GM23248 (cell line): ENCODE measurements around the gene DBH. TPM values are rescaled to one million over a fixed set of nuclear protein-coding genes. Genes with fewer than 3 reads are reported as not detected.

Source experiments
- DNase-seq: peaks from one replicate; pipeline ENCODE4 v3.0.0-alpha.2; 2015
- H2AFZ ChIP-seq: fragments of 200-600 bp; sonication (generic); 2 replicates; pipeline ENCODE4 v1.6.1; 2016; ENCODE audit warnings: antibody characterized with exemption
- H3F3A ChIP-seq: fragments of 200-600 bp; sonication (generic); 2 replicates; pipeline ENCODE4 v1.6.1; 2016; ENCODE audit warnings: mild to moderate bottlenecking, antibody characterized with exemption, mixed run types; ENCODE audit not compliant: insufficient read depth
- H3K27ac ChIP-seq: fragments of 200-600 bp; sonication (generic); 2 replicates; pipeline ENCODE4 v1.5.1; 2016; ENCODE audit warnings: mild to moderate bottlenecking
- H3K27me3 ChIP-seq: fragments of 200-600 bp; sonication (generic); replicated peaks from 2 replicates; pipeline ENCODE4 v1.6.1; 2016; ENCODE audit warnings: mild to moderate bottlenecking; ENCODE audit not compliant: insufficient read depth
- H3K36me3 ChIP-seq: fragments of 200-600 bp; sonication (generic); 2 replicates; pipeline ENCODE4 v1.6.1; 2016; ENCODE audit warnings: low read depth, mild to moderate bottlenecking
- H3K4me1 ChIP-seq: fragments of 200-600 bp; sonication (generic); 2 replicates; pipeline ENCODE4 v1.6.1; 2016; ENCODE audit warnings: mild to moderate bottlenecking; ENCODE audit not compliant: insufficient read depth
- H3K4me2 ChIP-seq: fragments of 200-600 bp; sonication (generic); one replicate; pipeline ENCODE4 v1.6.1; 2016; ENCODE audit warnings: mild to moderate bottlenecking; ENCODE audit not compliant: unreplicated experiment
- H3K4me3 ChIP-seq: fragments of 200-600 bp; sonication (generic); 2 replicates; pipeline ENCODE4 v1.5.1; 2016; ENCODE audit warnings: mild to moderate bottlenecking
- H3K79me2 ChIP-seq: fragments of 200-600 bp; sonication (generic); 2 replicates; pipeline ENCODE4 v1.6.1; 2016; ENCODE audit warnings: mild to moderate bottlenecking; ENCODE audit not compliant: insufficient read depth
- H3K9ac ChIP-seq: fragments of 200-600 bp; sonication (generic); 2 replicates; pipeline ENCODE4 v1.6.1; 2016; ENCODE audit warnings: mild to moderate bottlenecking
- H3K9me2 ChIP-seq: fragments of 200-600 bp; sonication (generic); 2 replicates; pipeline ENCODE4 v1.6.1; 2016; ENCODE audit warnings: mixed run types, mild to moderate bottlenecking, moderate library complexity; ENCODE audit not compliant: insufficient read depth
- H3K9me3 ChIP-seq: fragments of 200-600 bp; sonication (generic); one replicate; pipeline ENCODE4 v1.6.1; 2017; ENCODE audit warnings: low read depth
- H4K20me1 ChIP-seq: fragments of 200-600 bp; sonication (generic); 2 replicates; pipeline ENCODE4 v1.6.0; 2016; ENCODE audit not compliant: insufficient read depth
- EZH2 ChIP-seq: fragments of 200-600 bp; sonication (generic); IDR thresholded peaks from 2 replicates; pipeline ENCODE4 v1.6.1; 2018; ENCODE audit warnings: antibody characterized with exemption, mild to moderate bottlenecking; ENCODE audit not compliant: insufficient read depth, poor library complexity, severe bottlenecking
- EZH2phosphoT487 ChIP-seq: fragments of 200-600 bp; sonication (generic); IDR thresholded peaks from 2 replicates; pipeline ENCODE4 v1.6.1; 2018; ENCODE audit warnings: antibody characterized with exemption, moderate library complexity, mild to moderate bottlenecking, low read depth; ENCODE audit not compliant: insufficient read depth
- WGBS, 2 experiments: methylation state at CpG; one replicate each; pipeline ENCODE4 v1.1.6; 2015 to 2017; ENCODE audit warnings: low lambda C conversion rate in 2 of 2, low coverage in 1 of 2; ENCODE audit errors: missing lambda C conversion rate in 2 of 2; 5-methylcytosine and 5-hydroxymethylcytosine counted together
- in situ Hi-C: fragments of 300-500 bp; cut with MboI; formaldehyde crosslinking; loops from 2 replicates; pipeline ENCODE4 v1.15.0; 2020
- polyA plus RNA-seq: library from polyadenylated mRNA; unstranded; fragments of >200 nt; fragmentation: Nextera tagmentation; extraction: Ambion mirVana; gene quantifications from 2 replicates; pipeline ENCODE4 v1.2.1, GENCODE V29; 2016
- total RNA-seq: library from RNA; depleted of rRNA; stranded (reverse); fragments of >200 nt; shearing (Covaris generic); gene quantifications from 2 replicates; pipeline ENCODE4 v1.2.3, GENCODE V29; 2014

DBH gene
- total and polyA plus RNA-seq, 2 experiments from 2014 or later, result not detected

DNA sequence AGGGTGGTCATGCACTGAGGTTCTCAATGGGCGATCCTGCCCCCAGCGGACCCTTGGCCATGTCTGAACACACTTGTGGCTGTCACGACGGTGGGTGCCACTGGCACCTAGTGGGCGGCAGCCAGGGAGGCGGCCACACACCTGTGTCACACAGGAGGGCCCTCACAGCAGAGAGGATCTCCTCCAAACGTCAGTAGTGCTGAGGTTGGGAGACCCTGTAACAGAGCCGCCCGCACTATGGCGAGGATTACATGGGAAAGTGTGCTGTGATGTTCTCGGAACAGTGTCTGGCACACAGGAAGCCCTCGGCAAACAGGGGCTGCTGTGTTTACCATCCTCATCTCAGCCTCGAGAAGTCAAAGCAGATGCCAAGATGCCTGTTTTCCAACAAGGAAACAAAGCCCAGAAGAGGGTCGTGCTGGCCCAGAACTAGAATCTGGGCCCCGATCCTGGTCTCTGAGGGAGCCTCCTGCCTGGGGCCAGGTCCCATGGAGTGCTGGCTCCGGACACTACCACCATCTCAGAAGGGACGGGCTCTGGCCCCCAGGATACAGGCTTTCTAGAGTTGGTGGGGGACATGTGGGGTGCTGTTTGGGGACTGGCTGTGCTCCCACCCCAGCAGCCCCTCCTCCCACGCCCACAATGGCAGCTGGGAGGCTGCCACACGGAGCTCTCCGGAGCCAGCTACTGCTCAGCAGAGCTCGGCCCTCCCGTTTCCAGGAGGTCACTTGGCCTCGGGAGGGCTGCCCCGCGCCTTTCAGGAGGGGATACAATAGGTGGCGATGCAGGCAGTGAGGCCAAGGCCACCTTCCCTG is 48.2 kb downstream of the DBH start:
- Histone ChIP-seq H3K27ac (no peak overlapping the region), H3K79me2 (no peaks in the 10 kb centered on the region), H3K4me1 (no peaks in the 10 kb centered on the region), H3K36me3 (no peaks in the 10 kb centered on the region), H3K9ac (no peak overlapping the region), H3F3A (no peaks in the 10 kb centered on the region), H2AFZ (no peak overlapping the region), H3K9me3 (no peaks in the 10 kb centered on the region), H4K20me1 (no peaks in the 10 kb centered on the region), H3K27me3 (peaks cover 6% of the 10 kb centered on the region; the same call in 1 of the 2 replicates), H3K9me2 (no peaks in the 10 kb centered on the region), H3K4me2 (no peak overlapping the region), H3K4me3 (no peak overlapping the region)
- DNase-seq, result no peak
- WGBS, 2 experiments, result 17 to 20% methylated on average over 26 of the region's 26 CpGs
- no peak for TF ChIP-seq EZH2phosphoT487
- no peak for TF ChIP-seq EZH2
- in situ Hi-C loops, result no loop called here

DNA sequence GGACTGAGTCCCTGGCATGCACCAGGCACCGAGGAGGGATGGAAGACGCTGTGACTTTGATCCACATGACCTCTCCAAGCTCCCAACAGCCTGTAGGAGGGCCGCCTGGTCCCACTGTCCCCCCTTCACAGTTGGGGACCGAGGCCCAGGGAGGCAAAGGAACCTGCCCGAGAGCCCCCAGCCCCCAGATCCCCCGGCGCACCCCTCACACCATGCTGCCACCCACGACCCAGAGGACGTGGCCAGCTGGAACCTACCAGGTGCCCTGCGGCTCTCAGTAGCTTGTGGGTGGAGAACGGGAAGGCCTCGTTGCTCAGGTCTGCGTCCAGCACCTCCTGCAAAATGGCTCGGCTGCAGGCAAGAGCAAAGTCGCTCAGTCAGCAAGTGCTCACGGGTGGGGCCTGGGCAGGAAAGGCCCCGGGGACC is 48.8 kb downstream of the DBH start:
- Histone ChIP-seq H3K4me3 (no peak overlapping the region), H3K9me3 (no peaks in the 10 kb centered on the region), H4K20me1 (no peaks in the 10 kb centered on the region), H3F3A (no peaks in the 10 kb centered on the region), H3K9ac (no peak overlapping the region), H3K4me1 (no peaks in the 10 kb centered on the region), H2AFZ (no peak overlapping the region), H3K9me2 (no peaks in the 10 kb centered on the region), H3K36me3 (no peaks in the 10 kb centered on the region), H3K79me2 (no peaks in the 10 kb centered on the region), H3K27ac (no peak overlapping the region), H3K4me2 (no peak overlapping the region), H3K27me3 (peaks cover 2% of the 10 kb centered on the region; the same call in 1 of the 2 replicates)
- in situ Hi-C loops, result no loop called here
- DNase-seq, result no peak
- TF ChIP-seq EZH2 (no peak), EZH2phosphoT487 (no peak)
- 67 to 68% methylated on average over 16 to 17 of the region's 17 CpGs for WGBS, 2 experiments

GRCh38 chr9:133685653-133686609 is 49.8 kb downstream of the DBH start:
- 63 to 64% methylated on average over 18 of the region's 18 CpGs for WGBS, 2 experiments
- in situ Hi-C loops, result no loop called here

More at GRCh38 chr9:133685653-133686609, 49.8 kb downstream of the DBH start:
- Histone ChIP-seq H3K4me1 (no peaks in the 10 kb centered on the region), H3K9me2 (no peaks in the 10 kb centered on the region), H4K20me1 (no peaks in the 10 kb centered on the region), H3K4me3 (no peak overlapping the region), H3K9ac (no peak overlapping the region), H3K79me2 (no peaks in the 10 kb centered on the region), H3K4me2 (no peak overlapping the region), H2AFZ (no peak overlapping the region), H3K27me3 (peaks cover 2% of the 10 kb centered on the region; the same call in 1 of the 2 replicates), H3K27ac (no peak overlapping the region), H3K9me3 (no peaks in the 10 kb centered on the region), H3K36me3 (no peaks in the 10 kb centered on the region), H3F3A (no peaks in the 10 kb centered on the region)
- no peak for DNase-seq
- no peak for TF ChIP-seq EZH2phosphoT487
- no peak for TF ChIP-seq EZH2
